Measurements from ENCODE around the gene STYX.
A peak's percentile ranks its signal among the peaks of the same experiment; 100 is the strongest.

Gene STYX

GRCh38 chr14:52729585-52729924, 411 bp upstream of the STYX start:
- H3K79me2 ChIP-seq (ENCODE audit: insufficient read depth, low read length) = peaks cover 45% of the 10 kb centered on the region
- no peak for ATAC-seq (ENCODE audit: insufficient read depth, low read depth)
- no peak for DNase-seq
- H3K4me1 ChIP-seq (ENCODE audit: insufficient read depth, low read length) = peaks cover 42% of the 10 kb centered on the region
- peaks cover 53% of the 10 kb centered on the region for H3K36me3 ChIP-seq (ENCODE audit: insufficient read depth, low read length)
- TF ChIP-seq CTCF (IDR thresholded peaks at IDR 0.05; ENCODE audit: borderline replicate concordance, extremely low read depth, low read length, poor library complexity, severe bottlenecking) (no peak), EZH2 (IDR thresholded peaks at IDR 0.05; ENCODE audit: borderline replicate concordance, low read depth, low read length, severe bottlenecking) (no peak)
- no peaks in the 10 kb centered on the region for H3K27me3 ChIP-seq (ENCODE audit: insufficient read depth, low read length, poor library complexity)
- peak overlapping the region; percentile 27 for H3K9ac ChIP-seq (ENCODE audit: low read depth, low read length)
- no peaks in the 10 kb centered on the region for H3K9me3 ChIP-seq (ENCODE audit: insufficient read depth, low read length, severe bottlenecking)
- no peaks in the 10 kb centered on the region for H4K20me1 ChIP-seq (ENCODE audit: insufficient read depth, low read length)
- peak overlapping the region; percentile 19 to 97; a peak in 3 of 4 replicates for H3K4me3 ChIP-seq (ENCODE audit: low read depth in 1 of 2, low read length in 2 of 2)
- peak overlapping the region; percentile 59; the same call in 1 of the 2 replicates for H2AFZ ChIP-seq (ENCODE audit: low read depth, low read length)
- H3K27ac ChIP-seq (ENCODE audit: low read length) = peak overlapping the region; percentile 53
- H3K4me2 ChIP-seq (ENCODE audit: insufficient read depth, low read length) = peak overlapping the region; percentile 72

DNA sequence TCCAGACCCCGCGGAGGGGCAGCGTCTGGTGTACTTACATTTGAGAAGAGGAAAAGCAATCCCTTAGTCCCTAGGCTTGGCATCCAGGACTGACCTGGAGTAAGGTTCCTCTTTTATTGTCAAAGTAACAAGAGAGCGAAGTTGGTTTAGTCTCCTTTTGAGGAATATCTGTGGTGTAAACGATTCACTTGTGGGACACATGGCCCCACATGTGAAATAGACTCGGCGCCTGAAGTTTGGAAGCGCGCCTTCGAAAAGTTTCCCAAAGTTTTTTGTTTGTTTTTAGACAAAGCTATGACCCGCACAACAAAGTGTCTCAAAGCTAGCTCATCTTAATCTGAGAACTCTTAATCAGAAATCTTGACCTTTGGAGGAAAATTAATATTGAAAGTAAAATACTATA, 744 bp downstream of the STYX start:
- no peak for TF ChIP-seq CTCF (IDR thresholded peaks at IDR 0.05; ENCODE audit: borderline replicate concordance, extremely low read depth, low read length, poor library complexity, severe bottlenecking)
- no peak for TF ChIP-seq EZH2 (IDR thresholded peaks at IDR 0.05; ENCODE audit: borderline replicate concordance, low read depth, low read length, severe bottlenecking)
- no peaks in the 10 kb centered on the region for H4K20me1 ChIP-seq (ENCODE audit: insufficient read depth, low read length)
- H3K36me3 ChIP-seq (ENCODE audit: insufficient read depth, low read length) = peaks cover 42% of the 10 kb centered on the region
- peak overlapping the region; percentile 72 for H3K4me2 ChIP-seq (ENCODE audit: insufficient read depth, low read length)
- ATAC-seq (ENCODE audit: insufficient read depth, low read depth) = no peak
- peaks cover 50% of the 10 kb centered on the region for H3K79me2 ChIP-seq (ENCODE audit: insufficient read depth, low read length)
- H3K9ac ChIP-seq (ENCODE audit: low read depth, low read length) = peak overlapping the region; percentile 90
- no peak for DNase-seq
- H3K27ac ChIP-seq (ENCODE audit: low read length) = peak overlapping the region; percentile 86
- H3K4me1 ChIP-seq (ENCODE audit: insufficient read depth, low read length) = peaks cover 46% of the 10 kb centered on the region
- H3K4me3 ChIP-seq (ENCODE audit: low read depth in 1 of 2, low read length in 2 of 2) = peak overlapping the region; percentile 97 to 98
- H3K27me3 ChIP-seq (ENCODE audit: insufficient read depth, low read length, poor library complexity) = no peaks in the 10 kb centered on the region
- no peaks in the 10 kb centered on the region for H3K9me3 ChIP-seq (ENCODE audit: insufficient read depth, low read length, severe bottlenecking)
- peak overlapping the region; percentile 91 for H2AFZ ChIP-seq (ENCODE audit: low read depth, low read length)

DNA sequence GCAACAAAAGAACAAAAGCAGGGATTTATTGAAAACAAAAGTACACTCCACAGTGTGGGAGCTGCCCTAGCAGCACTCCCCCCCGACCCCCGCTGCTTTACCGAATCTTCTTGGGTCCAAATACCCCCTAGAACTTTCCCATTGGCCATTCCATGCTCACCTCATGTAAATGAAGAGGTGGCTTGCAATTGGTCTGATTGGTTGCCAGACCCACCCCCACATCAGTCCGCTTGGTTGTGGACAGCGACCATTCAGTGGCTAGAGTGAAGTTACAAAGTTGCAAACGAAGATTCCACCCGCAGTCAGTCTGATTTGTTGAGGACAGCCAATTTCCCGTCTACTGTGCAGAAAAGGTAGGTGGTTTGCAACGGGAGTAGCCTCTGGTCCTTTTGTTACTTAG, 3.9 kb downstream of the STYX start:
- Histone ChIP-seq H4K20me1 (ENCODE audit: insufficient read depth, low read length) (no peaks in the 10 kb centered on the region), H3K27ac (ENCODE audit: low read length) (no peak overlapping the region), H3K27me3 (ENCODE audit: insufficient read depth, low read length, poor library complexity) (no peaks in the 10 kb centered on the region), H2AFZ (ENCODE audit: low read depth, low read length) (no peak overlapping the region), H3K4me3 (ENCODE audit: low read depth in 1 of 2, low read length in 2 of 2) (no peak overlapping the region), H3K9ac (ENCODE audit: low read depth, low read length) (no peak overlapping the region), H3K36me3 (ENCODE audit: insufficient read depth, low read length) (peaks cover 30% of the 10 kb centered on the region), H3K4me2 (ENCODE audit: insufficient read depth, low read length) (no peak overlapping the region), H3K79me2 (ENCODE audit: insufficient read depth, low read length) (peaks cover 80% of the 10 kb centered on the region), H3K9me3 (ENCODE audit: insufficient read depth, low read length, severe bottlenecking) (no peaks in the 10 kb centered on the region), H3K4me1 (ENCODE audit: insufficient read depth, low read length) (peaks cover 60% of the 10 kb centered on the region)
- ATAC-seq (ENCODE audit: insufficient read depth, low read depth) (no peak), DNase-seq (no peak)
- no peak for TF ChIP-seq CTCF (IDR thresholded peaks at IDR 0.05; ENCODE audit: borderline replicate concordance, extremely low read depth, low read length, poor library complexity, severe bottlenecking)
- no peak for TF ChIP-seq EZH2 (IDR thresholded peaks at IDR 0.05; ENCODE audit: borderline replicate concordance, low read depth, low read length, severe bottlenecking)
